ENCODE results near the gene SH3BP4. TPM values are rescaled to one million over a fixed set of nuclear protein-coding genes. Genes with fewer than 3 reads are reported as not detected.

Gene SH3BP4
- total RNA-seq, 1 donor from 2014 or later = 19.2 TPM

DNA sequence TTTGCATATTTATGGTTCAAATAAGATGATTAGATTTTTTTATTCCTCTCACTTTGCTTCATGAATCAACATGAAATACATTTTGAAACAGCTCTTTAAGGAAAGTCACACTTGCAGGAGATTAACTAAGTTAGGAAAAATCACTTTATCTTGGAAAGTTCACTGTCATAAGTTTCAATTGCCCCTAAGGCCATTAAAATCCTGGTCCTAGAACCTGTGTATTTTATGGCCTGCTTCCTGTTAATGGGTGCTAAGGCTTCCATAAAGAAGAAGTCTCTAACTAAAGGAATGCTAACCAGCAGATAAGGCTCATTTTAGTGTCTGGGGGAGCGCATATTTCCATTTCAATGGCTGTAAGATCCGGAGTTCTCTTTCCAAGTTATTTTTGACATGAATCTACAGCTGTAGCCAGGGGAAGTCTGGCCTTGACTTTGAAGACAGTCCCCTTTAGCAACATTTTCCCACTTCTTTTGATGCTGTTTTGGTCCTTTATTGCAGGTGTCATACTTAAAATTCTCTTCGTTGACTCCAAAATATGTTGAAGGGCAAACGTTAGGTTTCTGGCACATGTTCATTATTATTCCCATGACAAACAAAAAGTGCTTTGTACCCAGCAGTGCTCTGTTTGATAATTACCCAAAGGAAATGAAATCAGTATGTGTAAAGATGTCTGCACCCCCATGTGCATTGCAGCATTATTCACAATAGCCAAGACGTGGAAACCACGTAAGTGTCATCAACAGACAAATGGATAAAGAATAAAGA, 34.4 kb upstream of the SH3BP4 start:
- intact Hi-C loops (cut with DNase I) = no loop called here
- no peak for DNase-seq (ENCODE audit: extremely low spot score in 2 of 2)
- Histone ChIP-seq H3K9me3 (no peaks in the 10 kb centered on the region), H3K27me3 (no peaks in the 10 kb centered on the region), H3K27ac (no peak overlapping the region), H3K4me1 (no peaks in the 10 kb centered on the region), H3K36me3 (no peaks in the 10 kb centered on the region), H3K4me3 (no peak overlapping the region)
- TF ChIP-seq POLR2AphosphoS5 (IDR thresholded peaks at IDR 0.05; ENCODE audit: insufficient read depth in 1 of 2, low read depth in 1 of 2) (no peak), POLR2A (IDR thresholded peaks at IDR 0.05) (no peak)
- TF ChIP-seq, protein P1, sequence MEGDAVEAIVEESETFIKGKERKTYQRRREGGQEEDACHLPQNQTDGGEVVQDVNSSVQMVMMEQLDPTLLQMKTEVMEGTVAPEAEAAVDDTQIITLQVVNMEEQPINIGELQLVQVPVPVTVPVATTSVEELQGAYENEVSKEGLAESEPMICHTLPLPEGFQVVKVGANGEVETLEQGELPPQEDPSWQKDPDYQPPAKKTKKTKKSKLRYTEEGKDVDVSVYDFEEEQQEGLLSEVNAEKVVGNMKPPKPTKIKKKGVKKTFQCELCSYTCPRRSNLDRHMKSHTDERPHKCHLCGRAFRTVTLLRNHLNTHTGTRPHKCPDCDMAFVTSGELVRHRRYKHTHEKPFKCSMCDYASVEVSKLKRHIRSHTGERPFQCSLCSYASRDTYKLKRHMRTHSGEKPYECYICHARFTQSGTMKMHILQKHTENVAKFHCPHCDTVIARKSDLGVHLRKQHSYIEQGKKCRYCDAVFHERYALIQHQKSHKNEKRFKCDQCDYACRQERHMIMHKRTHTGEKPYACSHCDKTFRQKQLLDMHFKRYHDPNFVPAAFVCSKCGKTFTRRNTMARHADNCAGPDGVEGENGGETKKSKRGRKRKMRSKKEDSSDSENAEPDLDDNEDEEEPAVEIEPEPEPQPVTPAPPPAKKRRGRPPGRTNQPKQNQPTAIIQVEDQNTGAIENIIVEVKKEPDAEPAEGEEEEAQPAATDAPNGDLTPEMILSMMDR (IDR thresholded peaks at IDR 0.05) = no peak

DNA sequence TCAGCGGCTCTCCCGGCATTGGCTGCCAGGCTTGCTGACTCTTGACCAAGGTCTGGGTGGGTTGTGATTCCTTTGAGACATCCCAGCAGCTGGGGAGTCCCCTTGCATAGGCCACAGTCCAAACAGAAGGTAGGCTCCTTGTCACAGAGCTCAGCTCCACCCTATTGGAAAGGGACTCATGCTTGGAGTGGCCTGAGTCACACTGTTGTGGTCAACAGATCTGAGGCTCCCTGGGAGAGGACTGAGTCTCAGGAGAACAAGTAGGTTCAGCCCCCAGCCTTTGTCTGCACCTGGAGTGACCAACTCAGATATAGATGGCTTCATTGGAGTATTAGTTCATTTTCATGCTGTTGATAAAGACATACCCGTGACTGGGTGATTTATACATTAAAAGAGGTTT, 32.1 kb upstream of the SH3BP4 start:
- Histone ChIP-seq H3K4me3 (no peak overlapping the region), H3K4me1 (no peaks in the 10 kb centered on the region), H3K9me3 (no peaks in the 10 kb centered on the region), H3K27ac (no peak overlapping the region), H3K27me3 (no peaks in the 10 kb centered on the region), H3K36me3 (no peaks in the 10 kb centered on the region)
- intact Hi-C loops (cut with DNase I) = no loop called here
- no peak for DNase-seq (ENCODE audit: extremely low spot score in 2 of 2)
- TF ChIP-seq POLR2A (IDR thresholded peaks at IDR 0.05) = no peak
- TF ChIP-seq, protein P1 (IDR thresholded peaks at IDR 0.05) = no peak
- TF ChIP-seq POLR2AphosphoS5 (IDR thresholded peaks at IDR 0.05; ENCODE audit: insufficient read depth in 1 of 2, low read depth in 1 of 2) = no peak

- no peaks in the 10 kb centered on the region for H3K9me3 ChIP-seq
- intact Hi-C loops (cut with DNase I) = no loop called here
- no peaks in the 10 kb centered on the region for H3K36me3 ChIP-seq
- no peaks in the 10 kb centered on the region for H3K4me1 ChIP-seq
- DNase-seq (ENCODE audit: extremely low spot score in 2 of 2) = no peak
- H3K27ac ChIP-seq = no peak overlapping the region
- no peaks in the 10 kb centered on the region for H3K27me3 ChIP-seq
- no peak overlapping the region for H3K4me3 ChIP-seq
- TF ChIP-seq POLR2A (IDR thresholded peaks at IDR 0.05) (no peak), POLR2AphosphoS5 (IDR thresholded peaks at IDR 0.05; ENCODE audit: insufficient read depth in 1 of 2, low read depth in 1 of 2) (no peak)
- TF ChIP-seq, protein P1 (IDR thresholded peaks at IDR 0.05) = no peak
Observed at GRCh38 chr2:234920836-234921235, 31.0 kb upstream of the SH3BP4 start.

DNA sequence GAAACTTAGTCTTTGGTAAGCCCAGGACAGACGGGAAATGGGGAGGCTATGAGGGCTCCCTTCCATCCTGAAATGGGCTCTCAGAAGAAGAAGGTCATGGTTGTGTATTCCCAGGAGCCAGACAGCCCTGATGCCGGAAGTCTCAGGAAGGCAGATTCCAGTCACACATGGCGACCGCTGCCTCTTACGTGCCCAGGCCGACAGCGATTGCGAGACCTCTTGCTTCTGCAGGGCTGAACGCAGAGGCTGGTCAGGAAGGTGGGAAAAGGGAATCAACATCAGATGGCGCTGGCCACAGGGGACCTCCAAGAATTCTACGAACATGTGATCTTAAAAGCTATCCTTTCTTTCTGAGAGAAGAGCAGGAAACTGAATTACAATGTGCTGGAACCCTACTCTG, 22.8 kb upstream of the SH3BP4 start:
- Histone ChIP-seq H3K4me1 (no peaks in the 10 kb centered on the region), H3K36me3 (no peaks in the 10 kb centered on the region), H3K27ac (no peak overlapping the region), H3K27me3 (no peaks in the 10 kb centered on the region), H3K4me3 (no peak overlapping the region), H3K9me3 (no peaks in the 10 kb centered on the region)
- TF ChIP-seq POLR2A (IDR thresholded peaks at IDR 0.05) = no peak
- TF ChIP-seq, protein P1 (IDR thresholded peaks at IDR 0.05) = no peak
- no peak for TF ChIP-seq POLR2AphosphoS5 (IDR thresholded peaks at IDR 0.05; ENCODE audit: insufficient read depth in 1 of 2, low read depth in 1 of 2)
- intact Hi-C loops (cut with DNase I) = no loop called here
- no peak for DNase-seq (ENCODE audit: extremely low spot score in 2 of 2)

DNA sequence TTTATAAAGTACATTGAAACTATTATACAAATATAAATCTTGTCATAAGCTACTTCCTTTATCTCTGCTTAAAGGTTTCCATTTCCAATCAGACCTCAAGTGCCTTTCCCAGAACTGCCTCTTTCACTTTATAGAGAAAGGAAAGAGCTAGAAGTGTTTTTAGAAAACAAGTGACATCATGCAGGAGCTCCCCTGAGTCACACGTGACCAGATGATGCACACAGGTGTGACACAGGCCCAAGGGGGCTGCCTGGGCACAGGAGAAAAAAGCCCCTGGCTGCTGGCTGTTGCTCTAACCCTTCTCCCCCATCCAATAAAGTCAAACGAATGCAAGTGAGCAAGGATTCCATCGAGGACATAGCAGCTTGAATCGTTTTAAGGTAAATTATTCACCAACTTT, 21.4 kb upstream of the SH3BP4 start:
- DNase-seq (ENCODE audit: extremely low spot score in 2 of 2) = no peak
- Histone ChIP-seq H3K4me3 (no peak overlapping the region), H3K9me3 (no peaks in the 10 kb centered on the region), H3K27ac (no peak overlapping the region), H3K36me3 (no peaks in the 10 kb centered on the region), H3K4me1 (no peaks in the 10 kb centered on the region), H3K27me3 (no peaks in the 10 kb centered on the region)
- TF ChIP-seq POLR2A (IDR thresholded peaks at IDR 0.05) (no peak), POLR2AphosphoS5 (IDR thresholded peaks at IDR 0.05; ENCODE audit: insufficient read depth in 1 of 2, low read depth in 1 of 2) (no peak)
- TF ChIP-seq, protein P1 (IDR thresholded peaks at IDR 0.05) = no peak
- intact Hi-C loops (cut with DNase I) = no loop called here

All from vagina (tissue), 2 donors.